GM12892 (cell line): ENCODE data around the gene VASH1.

Experiments
- POLR2AphosphoS5 ChIP-seq: IDR thresholded peaks from 2 replicates; pipeline ENCODE4 v1.6.1; 2011; ENCODE audit warnings: low read depth, low read length, control low read depth
- TAF1 ChIP-seq: IDR thresholded peaks from 2 replicates; pipeline ENCODE4 v1.6.1; 2011; ENCODE audit warnings: low read depth, mild to moderate bottlenecking, control low read depth, low read length, borderline replicate concordance

GRCh38 chr14:76808011-76808410, 46.7 kb downstream of the VASH1 start:
- TF ChIP-seq POLR2AphosphoS5 (no peak), TAF1 (no peak)
